ENCODE data around the gene ARV1.
"Not testable (repeated sequence)": the region's sequence is repeated elsewhere in the genome, so short reads cannot be mapped to it uniquely, and the experiment has no call there.

ARV1 gene

GRCh38 chr1:230987448-230987847 lies 8.6 kb downstream of the ARV1 start:
- H3K36me3 ChIP-seq (ENCODE audit: insufficient read depth, low read length), result peaks cover 14% of the 10 kb centered on the region; the same call in 1 of the 2 replicates
- H3K27me3 ChIP-seq (ENCODE audit: insufficient read depth, low read length), result no peaks in the 10 kb centered on the region
- H3K79me2 ChIP-seq (ENCODE audit: control insufficient read depth, insufficient read depth, low read length, unreplicated experiment), result peaks cover 21% of the 10 kb centered on the region
- H3K4me1 ChIP-seq (ENCODE audit: control insufficient read depth, insufficient read depth, low read length, unreplicated experiment), result peaks cover 13% of the 10 kb centered on the region
- H2AFZ ChIP-seq (ENCODE audit: low read length, unreplicated experiment), result no peak overlapping the region
- no peak overlapping the region for H3K27ac ChIP-seq (ENCODE audit: low read depth, low read length)
- no peak overlapping the region for H3K4me3 ChIP-seq (ENCODE audit: low read depth, low read length)

- Histone ChIP-seq H3K27ac (ENCODE audit: low read depth, low read length) (no peak overlapping the region), H2AFZ (ENCODE audit: low read length, unreplicated experiment) (no peak overlapping the region), H3K4me1 (ENCODE audit: control insufficient read depth, insufficient read depth, low read length, unreplicated experiment) (peaks cover under 1% of the 10 kb centered on the region), H3K4me3 (ENCODE audit: low read depth, low read length) (no peak overlapping the region), H3K36me3 (ENCODE audit: insufficient read depth, low read length) (peaks cover 29% of the 10 kb centered on the region), H3K79me2 (ENCODE audit: control insufficient read depth, insufficient read depth, low read length, unreplicated experiment) (peaks cover 10% of the 10 kb centered on the region), H3K27me3 (ENCODE audit: insufficient read depth, low read length) (no peaks in the 10 kb centered on the region)
Observed at GRCh38 chr1:230992100-230992774, 13.3 kb downstream of the ARV1 start.

- Histone ChIP-seq H3K36me3 (ENCODE audit: insufficient read depth, low read length) (peaks cover 37% of the 10 kb centered on the region), H3K27me3 (ENCODE audit: insufficient read depth, low read length) (no peaks in the 10 kb centered on the region), H3K27ac (ENCODE audit: low read depth, low read length) (no peak overlapping the region), H3K79me2 (ENCODE audit: control insufficient read depth, insufficient read depth, low read length, unreplicated experiment) (peaks cover 4% of the 10 kb centered on the region), H2AFZ (ENCODE audit: low read length, unreplicated experiment) (no peak overlapping the region), H3K4me3 (ENCODE audit: low read depth, low read length) (no peak overlapping the region), H3K4me1 (ENCODE audit: control insufficient read depth, insufficient read depth, low read length, unreplicated experiment) (no peaks in the 10 kb centered on the region)
Observed at GRCh38 chr1:230994860-230995259, 16.0 kb downstream of the ARV1 start.

- peaks cover 36% of the 10 kb centered on the region for H3K36me3 ChIP-seq (ENCODE audit: insufficient read depth, low read length)
Observed at GRCh38 chr1:231000201-231000600, 21.3 kb downstream of the ARV1 start.

GRCh38 chr1:231000639-231001038 lies 21.7 kb downstream of the ARV1 start:
- Histone ChIP-seq H3K4me1 (ENCODE audit: control insufficient read depth, insufficient read depth, low read length, unreplicated experiment) (no peaks in the 10 kb centered on the region), H3K27ac (ENCODE audit: low read depth, low read length) (no peak overlapping the region), H3K79me2 (ENCODE audit: control insufficient read depth, insufficient read depth, low read length, unreplicated experiment) (no peaks in the 10 kb centered on the region), H3K27me3 (ENCODE audit: insufficient read depth, low read length) (no peaks in the 10 kb centered on the region), H3K36me3 (ENCODE audit: insufficient read depth, low read length) (peaks cover 31% of the 10 kb centered on the region), H2AFZ (ENCODE audit: low read length, unreplicated experiment) (no peak overlapping the region), H3K4me3 (ENCODE audit: low read depth, low read length) (no peak overlapping the region)

More at GRCh38 chr1:231000201-231000600, 21.3 kb downstream of the ARV1 start:
- no peaks in the 10 kb centered on the region for H3K79me2 ChIP-seq (ENCODE audit: control insufficient read depth, insufficient read depth, low read length, unreplicated experiment)
- H3K27me3 ChIP-seq (ENCODE audit: insufficient read depth, low read length), result no peaks in the 10 kb centered on the region
- H3K4me1 ChIP-seq (ENCODE audit: control insufficient read depth, insufficient read depth, low read length, unreplicated experiment), result no peaks in the 10 kb centered on the region
- H3K27ac ChIP-seq (ENCODE audit: low read depth, low read length), result no peak overlapping the region
- H3K4me3 ChIP-seq (ENCODE audit: low read depth, low read length), result no peak overlapping the region
- H2AFZ ChIP-seq (ENCODE audit: low read length, unreplicated experiment), result no peak overlapping the region

- peaks cover 24% of the 10 kb centered on the region for H3K36me3 ChIP-seq (ENCODE audit: insufficient read depth, low read length)
- no peak overlapping the region for H3K27ac ChIP-seq (ENCODE audit: low read depth, low read length)
- no peaks in the 10 kb centered on the region for H3K27me3 ChIP-seq (ENCODE audit: insufficient read depth, low read length)
- no peaks in the 10 kb centered on the region for H3K4me1 ChIP-seq (ENCODE audit: control insufficient read depth, insufficient read depth, low read length, unreplicated experiment)
- H2AFZ ChIP-seq (ENCODE audit: low read length, unreplicated experiment), result no peak overlapping the region
- no peaks in the 10 kb centered on the region for H3K79me2 ChIP-seq (ENCODE audit: control insufficient read depth, insufficient read depth, low read length, unreplicated experiment)
- no peak overlapping the region for H3K4me3 ChIP-seq (ENCODE audit: low read depth, low read length)
Observed at GRCh38 chr1:231001892-231002291, 23.0 kb downstream of the ARV1 start.

GRCh38 chr1:231007535-231007934 lies 28.6 kb downstream of the ARV1 start:
- H3K4me3 ChIP-seq (ENCODE audit: low read depth, low read length); H2AFZ ChIP-seq (ENCODE audit: low read length, unreplicated experiment); H3K27ac ChIP-seq (ENCODE audit: low read depth, low read length); H3K79me2 ChIP-seq (ENCODE audit: control insufficient read depth, insufficient read depth, low read length, unreplicated experiment); H3K27me3 ChIP-seq (ENCODE audit: insufficient read depth, low read length); H3K36me3 ChIP-seq (ENCODE audit: insufficient read depth, low read length); H3K4me1 ChIP-seq (ENCODE audit: control insufficient read depth, insufficient read depth, low read length, unreplicated experiment): not testable (repeated sequence)

GRCh38 chr1:231011360-231011759 lies 32.5 kb downstream of the ARV1 start:
- no peaks in the 10 kb centered on the region for H3K79me2 ChIP-seq (ENCODE audit: control insufficient read depth, insufficient read depth, low read length, unreplicated experiment)
- H3K27ac ChIP-seq (ENCODE audit: low read depth, low read length), result no peak overlapping the region
- no peak overlapping the region for H3K4me3 ChIP-seq (ENCODE audit: low read depth, low read length)
- H2AFZ ChIP-seq (ENCODE audit: low read length, unreplicated experiment), result no peak overlapping the region
- no peaks in the 10 kb centered on the region for H3K4me1 ChIP-seq (ENCODE audit: control insufficient read depth, insufficient read depth, low read length, unreplicated experiment)
- H3K27me3 ChIP-seq (ENCODE audit: insufficient read depth, low read length), result peaks cover 6% of the 10 kb centered on the region; the same call in 1 of the 2 replicates
- H3K36me3 ChIP-seq (ENCODE audit: insufficient read depth, low read length), result no peaks in the 10 kb centered on the region

GRCh38 chr1:231011963-231012362 lies 33.1 kb downstream of the ARV1 start:
- no peaks in the 10 kb centered on the region for H3K79me2 ChIP-seq (ENCODE audit: control insufficient read depth, insufficient read depth, low read length, unreplicated experiment)
- H3K4me1 ChIP-seq (ENCODE audit: control insufficient read depth, insufficient read depth, low read length, unreplicated experiment), result no peaks in the 10 kb centered on the region
- H2AFZ ChIP-seq (ENCODE audit: low read length, unreplicated experiment), result no peak overlapping the region
- no peak overlapping the region for H3K4me3 ChIP-seq (ENCODE audit: low read depth, low read length)
- no peak overlapping the region for H3K27ac ChIP-seq (ENCODE audit: low read depth, low read length)
- no peaks in the 10 kb centered on the region for H3K36me3 ChIP-seq (ENCODE audit: insufficient read depth, low read length)
- peaks cover 6% of the 10 kb centered on the region; the same call in 1 of the 2 replicates for H3K27me3 ChIP-seq (ENCODE audit: insufficient read depth, low read length)

GRCh38 chr1:231013391-231014015 lies 34.6 kb downstream of the ARV1 start:
- no peak overlapping the region for H3K4me3 ChIP-seq (ENCODE audit: low read depth, low read length)
- H3K4me1 ChIP-seq (ENCODE audit: control insufficient read depth, insufficient read depth, low read length, unreplicated experiment), result no peaks in the 10 kb centered on the region
- no peaks in the 10 kb centered on the region for H3K36me3 ChIP-seq (ENCODE audit: insufficient read depth, low read length)
- H2AFZ ChIP-seq (ENCODE audit: low read length, unreplicated experiment), result no peak overlapping the region
- peaks cover 6% of the 10 kb centered on the region; the same call in 1 of the 2 replicates for H3K27me3 ChIP-seq (ENCODE audit: insufficient read depth, low read length)
- H3K79me2 ChIP-seq (ENCODE audit: control insufficient read depth, insufficient read depth, low read length, unreplicated experiment), result no peaks in the 10 kb centered on the region
- no peak overlapping the region for H3K27ac ChIP-seq (ENCODE audit: low read depth, low read length)

GRCh38 chr1:231016234-231016633 lies 37.3 kb downstream of the ARV1 start:
- Histone ChIP-seq H3K4me3 (ENCODE audit: low read depth, low read length) (no peak overlapping the region), H2AFZ (ENCODE audit: low read length, unreplicated experiment) (no peak overlapping the region), H3K4me1 (ENCODE audit: control insufficient read depth, insufficient read depth, low read length, unreplicated experiment) (no peaks in the 10 kb centered on the region), H3K27me3 (ENCODE audit: insufficient read depth, low read length) (peaks cover 6% of the 10 kb centered on the region; the same call in 1 of the 2 replicates), H3K27ac (ENCODE audit: low read depth, low read length) (no peak overlapping the region), H3K36me3 (ENCODE audit: insufficient read depth, low read length) (no peaks in the 10 kb centered on the region), H3K79me2 (ENCODE audit: control insufficient read depth, insufficient read depth, low read length, unreplicated experiment) (no peaks in the 10 kb centered on the region)

Data from ACC112 (cell line).